GM12878 (cell line): ENCODE measurements around the gene IPPK. TPM values are rescaled to one million over a fixed set of nuclear protein-coding genes. Genes with fewer than 3 reads are reported as not detected.

Source experiments
- ATAC-seq: fragments of 200-7000 bp; cut with Tn5 transposase; 3 replicates; pipeline ENCODE4 v1.9.1; 2020; ENCODE audit warnings: mild to moderate bottlenecking, moderate library complexity
- BruUV-seq: library from RNA; stranded (reverse); fragments of 400-500 nt; replicated peaks from 2 replicates; lab custom pipeline; 2021; lab: Mats Ljungman, UMichigan
- CTCF ChIA-PET: fragments of 300-600 bp; sonication (Branson Sonifier 250); formaldehyde crosslinking; extraction: SDS; loops from one replicate; lab custom pipeline; 2021; ENCODE audit warnings: inconsistent platforms; lab: Yijun Ruan, JAX
- POLR2A ChIA-PET: fragments of 350-600 bp; formaldehyde crosslinking; extraction: SDS; loops from one replicate; lab custom pipeline; 2021; ENCODE audit warnings: inconsistent platforms; lab: Charles Lee
- RAD21 ChIA-PET: fragments of 300-600 bp; sonication (Branson Sonifier 250); formaldehyde crosslinking; loops from one replicate; lab custom pipeline; 2023; ENCODE audit warnings: antibody characterized with exemption; ENCODE audit not compliant: unreplicated experiment; lab: Charles Lee
- SMC1A ChIA-PET: fragments of 300-600 bp; sonication (Branson Sonifier 250); formaldehyde crosslinking; loops from one replicate; lab custom pipeline; 2023; ENCODE audit not compliant: unreplicated experiment, uncharacterized antibody; lab: Charles Lee
- DNase-seq: peaks from one replicate; pipeline ENCODE4 v3.0.0-alpha.2; 2011; ENCODE audit warnings: low read depth, low spot score
- FAIRE-seq: peaks from 3 replicates; lab custom pipeline; 2011; peaks lifted over from hg19 to GRCh38; lab: Jason Lieb, UNC
- H2AFZ ChIP-seq: 2 replicates; pipeline ENCODE4 v1.6.0; 2011; ENCODE audit warnings: low read depth, low read length, control low read depth; ENCODE audit not compliant: control insufficient read depth
- H3K27ac ChIP-seq: 2 replicates; pipeline ENCODE4 v1.5.1; 2011; ENCODE audit warnings: control low read depth; ENCODE audit not compliant: control insufficient read depth, insufficient read depth
- H3K27me3 ChIP-seq, 2 experiments: replicated peaks in 1 of 2; 2 replicates each; pipeline versions ENCODE4 v1.6.0 to v1.6.1; 2011; ENCODE audit warnings: low read length in 1 of 2; ENCODE audit not compliant: control insufficient read depth in 2 of 2, insufficient read depth in 2 of 2
- H3K36me3 ChIP-seq, 2 experiments: 2 replicates each; pipeline ENCODE4 v1.5.1; 2011; ENCODE audit warnings: low read length in 1 of 2; ENCODE audit not compliant: control insufficient read depth in 2 of 2, insufficient read depth in 2 of 2
- H3K4me1 ChIP-seq: 2 replicates; pipeline ENCODE4 v1.6.1; 2011; ENCODE audit warnings: mild to moderate bottlenecking, low read length, moderate library complexity, mixed read lengths; ENCODE audit not compliant: control insufficient read depth, insufficient read depth
- H3K4me2 ChIP-seq: 2 replicates; pipeline ENCODE4 v1.6.0; 2011; ENCODE audit warnings: control low read depth; ENCODE audit not compliant: control insufficient read depth, insufficient read depth
- H3K4me3 ChIP-seq: fragments of 200-600 bp; sonication (generic); 2 replicates; pipeline ENCODE4 v1.5.1; 2016
- H3K79me2 ChIP-seq: 2 replicates; pipeline ENCODE4 v1.6.0; 2011; ENCODE audit warnings: low read length; ENCODE audit not compliant: control insufficient read depth, insufficient read depth
- H3K9ac ChIP-seq: 2 replicates; pipeline ENCODE4 v1.8.0; 2011; ENCODE audit warnings: low read length, control low read depth, mixed read lengths; ENCODE audit not compliant: control insufficient read depth, insufficient read depth
- H3K9me3 ChIP-seq: replicated peaks from 3 replicates; pipeline ENCODE4 v1.5.1; 2011; ENCODE audit warnings: mild to moderate bottlenecking, low read length; ENCODE audit not compliant: control insufficient read depth, insufficient read depth
- H4K20me1 ChIP-seq: 2 replicates; pipeline ENCODE4 v1.6.0; 2011; ENCODE audit not compliant: control insufficient read depth, insufficient read depth
- FOXK2 ChIP-seq: fragments of 450-650 bp; IDR thresholded peaks from 2 replicates; pipeline ENCODE4 v1.6.1; 2017; ENCODE audit warnings: mild to moderate bottlenecking, moderate library complexity
- KDM1A ChIP-seq: fragments of 200-600 bp; sonication (generic); IDR thresholded peaks from 2 replicates; pipeline ENCODE4 v1.6.1; 2016; ENCODE audit warnings: borderline replicate concordance
- MEF2A ChIP-seq: IDR thresholded peaks from 2 replicates; pipeline ENCODE4 v1.6.1; 2011; ENCODE audit warnings: low read depth, mild to moderate bottlenecking, low read length, moderate library complexity; ENCODE audit not compliant: insufficient read depth
- RCOR1 ChIP-seq: conservative IDR thresholded peaks from 2 replicates; pipeline ENCODE4 v1.6.1; 2012; ENCODE audit warnings: low read depth, low read length, improper control_type of control experiment
- SP1 ChIP-seq: IDR thresholded peaks from one replicate; pipeline ENCODE4 v1.6.1; 2011; ENCODE audit warnings: low read depth, low read length
- SUZ12 ChIP-seq: fragments of 200-600 bp; sonication (generic); IDR thresholded peaks from one replicate; pipeline ENCODE4 v1.6.1; 2018; ENCODE audit warnings: antibody characterized with exemption, mild to moderate bottlenecking; ENCODE audit not compliant: unreplicated experiment
- TCF3 ChIP-seq: IDR thresholded peaks from 2 replicates; pipeline ENCODE4 v1.6.1; 2012; ENCODE audit warnings: low read depth, mild to moderate bottlenecking, low read length, borderline replicate concordance; ENCODE audit not compliant: insufficient read depth
- ZNF274 ChIP-seq: IDR thresholded peaks from one replicate; pipeline ENCODE4 v1.8.0; 2011; ENCODE audit not compliant: insufficient read length, insufficient read depth
- ZNF384 ChIP-seq: IDR thresholded peaks from 2 replicates; pipeline ENCODE4 v1.6.1; 2012; ENCODE audit warnings: low read depth, mild to moderate bottlenecking, low read length, improper control_type of control experiment, borderline replicate concordance
- WGBS: methylation state at CpG from one replicate; pipeline ENCODE4 v1.1.6; 2016; ENCODE audit warnings: low lambda C conversion rate; ENCODE audit not compliant: insufficient replicate concordance, insufficient coverage; ENCODE audit errors: missing lambda C conversion rate; 5-methylcytosine and 5-hydroxymethylcytosine counted together
- in situ Hi-C: fragments of 300-500 bp; cut with MboI; formaldehyde crosslinking; loops from 9 replicates; pipeline ENCODE4 v1.14.3; 2018; ENCODE audit warnings: mixed read lengths
- intact Hi-C: fragments of 100-400 bp; cut with micrococcal nuclease; formaldehyde crosslinking; loops from one replicate; pipeline ENCODE4 v1.14.2; 2022; ENCODE audit not compliant: unreplicated experiment
- polyA plus RNA-seq, 11 experiments: library from polyadenylated mRNA; depleted of rRNA in 4 of 11; unstranded in 6 of 11; stranded (reverse) in 5 of 11; fragments of >200 nt; fragmentation: Nextera tagmentation in 4 of 11; fragmentation: Illumina TruSeq in 1 of 11; extraction: Ambion mirVana in 4 of 11; extraction: Trizol in 1 of 11; gene quantifications; 1 replicate in 1 of 11; 2 replicates in 10 of 11; pipeline versions ENCODE4 v1.2.1 to v1.2.3, GENCODE V29; 2011 to 2016; ENCODE audit warnings: inconsistent platforms in 2 of 11, missing spikeins in 2 of 11, low read depth in 1 of 11
- total RNA-seq, 4 experiments: library from RNA; depleted of rRNA in 3 of 4; stranded (reverse); fragments of >200 nt in 3 of 4; fragmentation: Illumina TruSeq in 1 of 4; extraction: Trizol in 1 of 4; gene quantifications; 2 replicates each; pipeline versions ENCODE4 v1.2.1 to v1.2.3, GENCODE V29; 2013 to 2021
- TF ChIP-seq, protein P1 (sequence below): fragments of 450-650 bp; IDR thresholded peaks from 2 replicates; pipeline ENCODE4 v1.6.1; 2016; ENCODE audit warnings: mild to moderate bottlenecking
- TF ChIP-seq, protein P2 (sequence below): fragments of 150-350 bp; IDR thresholded peaks from 2 replicates; pipeline ENCODE4 v1.6.1; 2014; ENCODE audit warnings: mild to moderate bottlenecking, low read depth, low read length
- TF ChIP-seq, protein P3 (sequence below): fragments of 450-650 bp; IDR thresholded peaks from 2 replicates; pipeline ENCODE4 v1.6.1; 2014; ENCODE audit warnings: mild to moderate bottlenecking
- TF ChIP-seq, protein P4 (sequence below): IDR thresholded peaks from 2 replicates; pipeline ENCODE4 v1.6.1; 2011; ENCODE audit warnings: low read depth, mild to moderate bottlenecking, low read length, moderate library complexity, borderline replicate concordance; ENCODE audit errors: extremely low read depth
- TF ChIP-seq, protein P5 (sequence below): fragments of 450-650 bp; IDR thresholded peaks from 2 replicates; pipeline ENCODE4 v1.6.1; 2016; ENCODE audit warnings: mild to moderate bottlenecking, moderate library complexity, borderline replicate concordance

Gene IPPK
- total and polyA plus RNA-seq, 10 of the 15 experiments (the other 5 are each of a cell fraction or from before 2014, with no cell fraction given) = 2.1 to 22.1 (median 11.4) TPM

DNA sequence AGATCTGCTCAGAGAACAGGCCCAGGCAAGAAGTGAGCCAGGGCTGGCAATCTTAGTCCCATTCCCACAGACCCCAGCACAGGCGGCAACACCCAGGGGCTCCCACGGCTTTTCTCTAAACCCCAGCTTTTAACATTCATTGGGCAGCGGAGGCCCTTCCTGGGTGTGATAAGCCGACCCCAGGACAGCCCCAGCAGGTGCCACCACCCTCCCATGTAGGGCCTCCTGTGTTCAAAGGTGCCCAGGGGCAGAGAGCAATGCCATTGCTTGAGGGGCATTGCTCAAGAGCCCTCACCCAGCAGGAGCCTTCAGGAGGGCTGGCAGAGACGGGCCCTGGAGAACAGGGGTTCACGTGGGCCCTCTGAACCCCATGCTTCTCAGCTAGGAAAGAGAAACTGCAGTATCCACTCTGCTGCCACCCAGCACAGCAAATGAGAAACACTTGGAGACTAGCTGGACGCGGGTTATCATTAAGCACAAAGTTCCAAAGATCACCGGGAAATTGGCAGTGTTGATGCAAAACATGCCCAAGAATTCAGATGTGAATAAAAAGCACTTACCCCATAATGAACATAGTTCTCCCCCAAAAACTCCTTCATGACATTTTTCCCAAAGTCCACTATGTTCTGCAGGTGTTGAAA, 13.9 kb downstream of the IPPK start (continued):
- TF ChIP-seq, protein P1, sequence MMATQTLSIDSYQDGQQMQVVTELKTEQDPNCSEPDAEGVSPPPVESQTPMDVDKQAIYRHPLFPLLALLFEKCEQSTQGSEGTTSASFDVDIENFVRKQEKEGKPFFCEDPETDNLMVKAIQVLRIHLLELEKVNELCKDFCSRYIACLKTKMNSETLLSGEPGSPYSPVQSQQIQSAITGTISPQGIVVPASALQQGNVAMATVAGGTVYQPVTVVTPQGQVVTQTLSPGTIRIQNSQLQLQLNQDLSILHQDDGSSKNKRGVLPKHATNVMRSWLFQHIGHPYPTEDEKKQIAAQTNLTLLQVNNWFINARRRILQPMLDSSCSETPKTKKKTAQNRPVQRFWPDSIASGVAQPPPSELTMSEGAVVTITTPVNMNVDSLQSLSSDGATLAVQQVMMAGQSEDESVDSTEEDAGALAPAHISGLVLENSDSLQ = no peak
- TF ChIP-seq ZNF274 = no peak
- no peak for TF ChIP-seq RCOR1
- TF ChIP-seq SP1 = no peak

DNA sequence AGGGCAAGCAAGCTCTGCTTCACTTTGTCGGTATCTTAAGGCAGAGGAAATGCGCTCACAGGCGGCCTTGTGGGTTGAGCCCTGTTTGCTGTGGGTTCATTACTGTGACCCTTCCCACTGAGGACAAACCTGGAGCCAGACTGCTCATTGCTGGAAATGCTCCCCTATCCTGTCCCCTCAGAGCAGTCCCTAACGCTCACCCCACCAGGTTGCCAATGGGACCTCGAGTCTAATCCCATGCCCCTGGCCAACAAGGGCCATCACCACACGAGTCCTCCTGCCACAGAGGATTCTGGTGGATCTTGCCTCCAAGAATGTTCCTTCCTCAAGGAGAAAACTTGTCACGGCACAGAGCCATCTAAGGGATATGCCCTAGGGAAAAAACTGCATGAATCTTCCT, 14.6 kb downstream of the IPPK start:
- FAIRE-seq (no peak), ATAC-seq (no peak), DNase-seq (no peak)
- in situ Hi-C loops (no loop called here), intact Hi-C loops (no loop called here)
- BruUV-seq = no TSS peak
- no peak overlapping the region for H3K27ac ChIP-seq
- WGBS = 98% methylated on average over 7 of the region's 7 CpGs
- no peaks in the 10 kb centered on the region for H3K27me3 ChIP-seq
- TF ChIP-seq ZNF384 (no peak), FOXK2 (no peak), KDM1A (no peak), SUZ12 (no peak), MEF2A (no peak), TCF3 (no peak)
- TF ChIP-seq, protein P2, sequence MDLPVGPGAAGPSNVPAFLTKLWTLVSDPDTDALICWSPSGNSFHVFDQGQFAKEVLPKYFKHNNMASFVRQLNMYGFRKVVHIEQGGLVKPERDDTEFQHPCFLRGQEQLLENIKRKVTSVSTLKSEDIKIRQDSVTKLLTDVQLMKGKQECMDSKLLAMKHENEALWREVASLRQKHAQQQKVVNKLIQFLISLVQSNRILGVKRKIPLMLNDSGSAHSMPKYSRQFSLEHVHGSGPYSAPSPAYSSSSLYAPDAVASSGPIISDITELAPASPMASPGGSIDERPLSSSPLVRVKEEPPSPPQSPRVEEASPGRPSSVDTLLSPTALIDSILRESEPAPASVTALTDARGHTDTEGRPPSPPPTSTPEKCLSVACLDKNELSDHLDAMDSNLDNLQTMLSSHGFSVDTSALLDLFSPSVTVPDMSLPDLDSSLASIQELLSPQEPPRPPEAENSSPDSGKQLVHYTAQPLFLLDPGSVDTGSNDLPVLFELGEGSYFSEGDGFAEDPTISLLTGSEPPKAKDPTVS = no peak
- TF ChIP-seq, protein P3, sequence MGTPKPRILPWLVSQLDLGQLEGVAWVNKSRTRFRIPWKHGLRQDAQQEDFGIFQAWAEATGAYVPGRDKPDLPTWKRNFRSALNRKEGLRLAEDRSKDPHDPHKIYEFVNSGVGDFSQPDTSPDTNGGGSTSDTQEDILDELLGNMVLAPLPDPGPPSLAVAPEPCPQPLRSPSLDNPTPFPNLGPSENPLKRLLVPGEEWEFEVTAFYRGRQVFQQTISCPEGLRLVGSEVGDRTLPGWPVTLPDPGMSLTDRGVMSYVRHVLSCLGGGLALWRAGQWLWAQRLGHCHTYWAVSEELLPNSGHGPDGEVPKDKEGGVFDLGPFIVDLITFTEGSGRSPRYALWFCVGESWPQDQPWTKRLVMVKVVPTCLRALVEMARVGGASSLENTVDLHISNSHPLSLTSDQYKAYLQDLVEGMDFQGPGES = no peak
- TF ChIP-seq, protein P4, sequence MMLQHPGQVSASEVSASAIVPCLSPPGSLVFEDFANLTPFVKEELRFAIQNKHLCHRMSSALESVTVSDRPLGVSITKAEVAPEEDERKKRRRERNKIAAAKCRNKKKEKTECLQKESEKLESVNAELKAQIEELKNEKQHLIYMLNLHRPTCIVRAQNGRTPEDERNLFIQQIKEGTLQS = no peak
- TF ChIP-seq, protein P5, sequence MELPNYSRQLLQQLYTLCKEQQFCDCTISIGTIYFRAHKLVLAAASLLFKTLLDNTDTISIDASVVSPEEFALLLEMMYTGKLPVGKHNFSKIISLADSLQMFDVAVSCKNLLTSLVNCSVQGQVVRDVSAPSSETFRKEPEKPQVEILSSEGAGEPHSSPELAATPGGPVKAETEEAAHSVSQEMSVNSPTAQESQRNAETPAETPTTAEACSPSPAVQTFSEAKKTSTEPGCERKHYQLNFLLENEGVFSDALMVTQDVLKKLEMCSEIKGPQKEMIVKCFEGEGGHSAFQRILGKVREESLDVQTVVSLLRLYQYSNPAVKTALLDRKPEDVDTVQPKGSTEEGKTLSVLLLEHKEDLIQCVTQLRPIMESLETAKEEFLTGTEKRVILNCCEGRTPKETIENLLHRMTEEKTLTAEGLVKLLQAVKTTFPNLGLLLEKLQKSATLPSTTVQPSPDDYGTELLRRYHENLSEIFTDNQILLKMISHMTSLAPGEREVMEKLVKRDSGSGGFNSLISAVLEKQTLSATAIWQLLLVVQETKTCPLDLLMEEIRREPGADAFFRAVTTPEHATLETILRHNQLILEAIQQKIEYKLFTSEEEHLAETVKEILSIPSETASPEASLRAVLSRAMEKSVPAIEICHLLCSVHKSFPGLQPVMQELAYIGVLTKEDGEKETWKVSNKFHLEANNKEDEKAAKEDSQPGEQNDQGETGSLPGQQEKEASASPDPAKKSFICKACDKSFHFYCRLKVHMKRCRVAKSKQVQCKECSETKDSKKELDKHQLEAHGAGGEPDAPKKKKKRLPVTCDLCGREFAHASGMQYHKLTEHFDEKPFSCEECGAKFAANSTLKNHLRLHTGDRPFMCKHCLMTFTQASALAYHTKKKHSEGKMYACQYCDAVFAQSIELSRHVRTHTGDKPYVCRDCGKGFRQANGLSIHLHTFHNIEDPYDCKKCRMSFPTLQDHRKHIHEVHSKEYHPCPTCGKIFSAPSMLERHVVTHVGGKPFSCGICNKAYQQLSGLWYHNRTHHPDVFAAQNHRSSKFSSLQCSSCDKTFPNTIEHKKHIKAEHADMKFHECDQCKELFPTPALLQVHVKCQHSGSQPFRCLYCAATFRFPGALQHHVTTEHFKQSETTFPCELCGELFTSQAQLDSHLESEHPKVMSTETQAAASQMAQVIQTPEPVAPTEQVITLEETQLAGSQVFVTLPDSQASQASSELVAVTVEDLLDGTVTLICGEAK = no peak
- H3K9ac ChIP-seq = no peak overlapping the region
- SMC1A ChIA-PET = no interaction called here
- no peaks in the 10 kb centered on the region for H3K79me2 ChIP-seq
- RAD21 ChIA-PET = no interaction called here
- H3K36me3 ChIP-seq = peaks cover 9 to 32% of the 10 kb centered on the region in 2 experiments
- H3K4me3 ChIP-seq = no peak overlapping the region
- no peaks in the 10 kb centered on the region for H3K9me3 ChIP-seq
- POLR2A ChIA-PET = no interaction called here
- H3K4me2 ChIP-seq = no peak overlapping the region
- peaks cover 4% of the 10 kb centered on the region; the same call in 1 of the 2 replicates for H4K20me1 ChIP-seq
- no peak overlapping the region for H2AFZ ChIP-seq
- CTCF ChIA-PET = no interaction called here
- no peaks in the 10 kb centered on the region; the same call in 1 of the 2 replicates for H3K4me1 ChIP-seq
